HG03280 (cell line): ENCODE data around the gene KLHL26.
"Not testable (repeated sequence)": the region's sequence is repeated elsewhere in the genome, so short reads cannot be mapped to it uniquely, and the experiment has no call there.

ENCODE experiments used
- ATAC-seq: cut with Tn5 transposase; IDR thresholded peaks from one replicate; pipeline ENCODE4 v1.9.1; 2021; ENCODE audit warnings: mild to moderate bottlenecking, moderate library complexity; ENCODE audit not compliant: unreplicated experiment

KLHL26 gene

DNA sequence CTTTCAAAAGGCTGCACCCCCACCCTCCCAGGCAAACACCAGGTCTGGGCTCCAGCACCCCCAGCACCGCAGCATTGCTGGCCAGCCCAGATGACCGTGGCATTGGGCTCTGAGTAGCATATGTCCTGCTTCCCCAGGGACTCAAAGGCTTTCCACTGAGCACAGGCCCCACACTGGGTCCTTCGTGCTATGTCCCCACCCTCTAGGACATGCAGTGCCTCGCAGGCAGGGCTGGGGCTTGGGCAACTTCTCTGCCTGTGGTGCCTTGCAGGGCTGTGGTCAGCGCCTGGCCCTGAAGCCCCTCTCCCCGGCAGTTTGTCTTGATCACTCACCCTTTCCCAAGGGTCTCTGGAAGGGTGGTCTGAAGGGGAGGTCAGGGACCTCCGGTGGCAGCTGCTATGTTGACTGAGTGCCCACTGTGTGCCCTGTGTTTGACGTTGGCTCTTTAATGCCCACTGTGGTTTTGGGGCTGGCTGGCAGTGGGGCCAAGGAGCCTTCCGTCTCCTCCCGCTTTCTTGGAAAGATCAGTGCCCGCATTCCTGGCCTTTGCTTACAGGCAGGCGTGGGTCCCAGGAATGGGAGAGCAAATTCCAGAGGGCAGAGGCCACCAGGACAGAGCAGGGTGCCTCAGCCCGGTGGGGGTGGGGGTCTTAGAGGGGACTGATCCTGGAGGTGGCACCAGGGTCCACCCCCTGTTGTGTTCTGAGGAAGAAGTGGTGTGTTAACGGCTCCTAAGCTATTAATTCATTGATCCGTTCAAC lies 26.3 kb downstream of the KLHL26 start:
- ATAC-seq, result no peak

DNA sequence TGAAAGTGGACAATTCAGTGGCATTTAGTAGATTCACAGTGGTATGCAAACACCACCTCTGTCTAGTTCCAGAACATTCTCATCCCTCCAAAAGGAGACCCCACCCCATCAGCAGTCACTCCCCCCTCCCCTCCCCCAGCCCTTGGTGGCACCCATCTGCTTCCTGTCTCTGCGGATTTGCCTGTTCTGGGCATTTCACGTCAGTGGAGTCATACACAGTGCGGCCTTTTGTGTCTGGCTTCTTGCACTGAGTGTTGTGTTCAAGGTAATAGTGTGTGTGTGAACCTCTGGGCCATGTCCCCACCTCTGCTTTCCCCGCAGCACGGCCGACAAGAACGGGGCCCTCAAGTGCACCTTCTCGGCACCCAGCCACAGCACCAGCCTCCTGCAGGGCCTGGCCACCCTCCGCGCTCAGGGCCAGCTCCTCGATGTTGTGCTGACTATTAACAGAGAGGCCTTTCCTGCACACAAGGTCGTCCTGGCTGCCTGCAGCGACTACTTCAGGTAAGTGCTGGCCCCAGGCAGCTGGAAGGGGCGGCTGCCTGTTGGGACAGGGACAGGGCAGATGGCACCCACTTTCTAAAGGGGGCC lies 27.2 kb downstream of the KLHL26 start:
- ATAC-seq, result no peak

DNA sequence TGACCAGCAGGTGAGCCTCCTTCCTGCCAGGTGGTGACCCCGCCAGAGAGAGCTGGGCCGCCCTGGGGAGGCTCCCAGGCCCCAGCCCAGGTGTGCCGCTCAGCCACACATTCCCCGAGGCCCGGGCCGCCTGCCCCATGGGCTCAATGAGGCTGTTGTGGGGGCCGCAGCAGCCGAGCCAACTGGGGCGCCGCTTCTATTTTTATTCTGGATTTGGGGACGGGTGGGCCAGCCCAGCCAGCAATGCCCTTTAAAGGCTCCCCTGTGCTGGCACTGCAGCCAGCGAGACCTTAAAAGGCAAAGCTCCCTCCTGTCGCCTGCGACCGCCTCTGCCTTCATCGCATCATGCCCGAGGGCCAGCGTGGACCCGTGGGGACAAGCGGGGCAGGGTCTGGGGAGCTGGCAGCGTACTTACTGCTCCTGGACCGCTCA lies 29.0 kb downstream of the KLHL26 start:
- ATAC-seq, result no peak

DNA sequence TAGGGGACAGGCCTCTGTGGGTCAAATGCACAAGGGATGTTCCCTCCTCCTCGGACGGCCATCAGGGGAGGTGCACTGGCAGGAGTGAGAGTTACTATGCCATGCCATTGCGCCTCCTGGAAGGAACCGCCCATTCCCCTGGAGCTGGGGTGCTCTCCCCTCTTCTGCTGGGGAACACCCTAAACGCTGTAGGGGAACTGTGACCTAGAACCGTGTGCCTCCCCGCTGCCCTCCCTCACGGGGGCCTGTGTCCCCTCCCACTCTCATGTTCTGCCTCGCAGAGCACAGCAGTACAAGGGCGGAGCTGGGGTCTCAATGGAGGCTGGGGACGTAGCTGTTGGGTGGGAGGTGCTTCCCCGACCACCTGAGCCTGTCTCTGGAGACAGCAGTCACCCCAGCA lies 29.5 kb downstream of the KLHL26 start:
- no peak for ATAC-seq

DNA sequence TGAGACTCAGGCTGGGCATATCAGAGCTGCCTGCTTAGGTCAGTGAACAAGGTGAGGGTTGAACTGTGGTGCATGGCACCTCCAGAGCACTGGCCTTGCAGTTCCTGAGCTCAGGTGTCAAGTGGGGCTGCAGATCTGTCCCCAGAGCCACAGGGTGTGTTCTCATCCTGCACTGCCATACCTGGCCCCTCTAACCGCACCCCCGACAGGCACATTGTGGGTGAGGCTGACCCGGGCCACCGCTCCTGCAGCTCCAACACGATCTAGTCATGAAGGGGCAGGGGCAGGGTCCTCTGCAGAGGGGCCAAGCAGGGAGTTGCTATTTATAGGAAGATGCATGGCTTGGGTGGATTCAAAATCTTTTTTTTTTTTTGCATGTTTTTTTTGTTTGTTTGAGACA lies 30.0 kb downstream of the KLHL26 start:
- no peak for ATAC-seq

DNA sequence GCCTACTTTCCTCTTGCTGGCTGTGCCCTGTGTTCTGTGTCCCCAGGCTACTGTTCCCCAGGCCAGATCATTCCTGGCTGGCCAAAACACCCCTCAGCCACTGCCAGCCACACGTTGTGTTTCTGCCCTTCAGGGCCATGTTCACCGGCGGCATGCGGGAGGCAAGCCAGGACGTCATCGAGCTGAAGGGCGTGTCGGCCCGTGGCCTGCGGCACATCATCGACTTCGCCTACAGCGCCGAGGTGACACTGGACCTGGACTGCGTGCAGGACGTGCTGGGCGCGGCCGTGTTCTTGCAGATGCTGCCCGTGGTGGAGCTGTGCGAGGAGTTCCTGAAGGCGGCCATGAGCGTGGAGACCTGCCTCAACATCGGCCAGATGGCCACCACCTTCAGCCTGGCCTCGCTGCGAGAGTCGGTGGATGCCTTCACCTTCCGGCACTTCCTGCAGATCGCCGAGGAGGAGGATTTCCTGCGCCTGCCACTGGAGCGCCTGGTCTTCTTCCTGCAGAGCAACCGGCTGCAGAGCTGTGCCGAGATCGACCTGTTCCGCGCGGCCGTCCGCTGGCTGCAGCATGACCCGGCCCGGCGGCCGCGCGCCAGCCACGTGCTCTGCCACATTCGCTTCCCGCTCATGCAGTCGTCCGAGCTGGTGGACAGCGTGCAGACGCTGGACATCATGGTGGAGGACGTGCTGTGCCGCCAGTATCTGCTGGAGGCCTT lies 30.9 kb downstream of the KLHL26 start:
- no peak for ATAC-seq

DNA sequence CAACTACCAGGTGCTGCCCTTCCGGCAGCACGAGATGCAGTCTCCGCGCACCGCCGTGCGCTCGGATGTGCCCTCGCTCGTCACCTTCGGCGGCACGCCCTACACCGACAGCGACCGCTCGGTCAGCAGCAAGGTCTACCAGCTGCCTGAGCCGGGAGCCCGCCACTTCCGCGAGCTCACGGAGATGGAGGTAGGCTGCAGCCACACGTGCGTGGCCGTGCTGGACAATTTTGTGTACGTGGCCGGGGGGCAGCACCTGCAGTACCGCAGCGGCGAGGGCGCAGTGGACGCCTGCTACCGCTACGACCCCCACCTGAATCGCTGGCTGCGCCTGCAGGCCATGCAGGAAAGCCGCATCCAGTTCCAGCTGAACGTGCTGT lies 31.4 kb downstream of the KLHL26 start:
- ATAC-seq, result no peak

DNA sequence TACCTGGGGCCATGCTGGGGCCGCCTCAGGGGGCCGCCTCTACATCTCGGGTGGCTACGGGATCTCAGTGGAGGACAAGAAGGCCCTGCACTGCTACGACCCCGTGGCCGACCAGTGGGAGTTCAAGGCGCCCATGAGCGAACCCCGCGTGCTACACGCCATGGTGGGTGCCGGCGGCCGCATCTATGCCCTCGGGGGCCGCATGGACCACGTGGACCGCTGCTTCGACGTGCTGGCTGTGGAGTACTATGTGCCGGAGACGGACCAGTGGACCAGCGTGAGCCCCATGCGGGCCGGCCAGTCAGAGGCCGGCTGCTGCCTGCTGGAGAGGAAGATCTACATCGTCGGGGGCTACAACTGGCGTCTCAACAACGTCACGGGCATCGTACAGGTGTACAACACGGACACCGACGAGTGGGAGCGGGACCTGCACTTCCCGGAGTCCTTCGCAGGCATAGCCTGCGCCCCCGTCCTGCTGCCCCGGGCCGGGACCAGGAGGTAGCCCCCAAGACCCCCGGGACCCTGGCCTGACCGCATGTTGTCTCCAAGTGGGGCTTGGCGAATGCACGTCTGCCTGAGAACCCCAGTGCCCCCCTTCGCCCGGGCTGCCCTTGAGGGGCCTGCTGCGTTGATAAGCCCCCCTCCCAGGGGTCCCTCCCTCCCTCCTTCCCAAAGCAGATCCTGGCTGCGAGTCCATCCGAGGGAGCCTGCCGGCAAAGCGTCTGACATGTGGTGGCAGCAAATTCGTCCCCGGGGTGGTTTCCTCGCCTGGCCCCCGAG lies 32.1 kb downstream of the KLHL26 start:
- no peak for ATAC-seq

DNA sequence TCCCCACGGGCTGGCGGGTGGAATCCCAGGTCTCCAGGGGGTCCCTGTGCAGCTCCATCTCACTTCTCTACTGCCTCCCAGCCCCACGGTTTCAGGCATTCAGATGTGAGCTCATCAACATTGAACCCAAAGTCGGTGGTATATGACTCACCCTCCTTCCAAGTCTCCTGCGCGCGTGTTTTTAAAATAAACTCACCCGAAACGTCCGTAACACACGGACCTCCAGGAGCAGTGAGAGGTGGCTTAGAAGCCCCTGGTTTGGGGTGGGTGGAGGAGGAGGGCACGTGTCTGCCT lies 32.6 kb downstream of the KLHL26 start:
- ATAC-seq, result no peak

DNA sequence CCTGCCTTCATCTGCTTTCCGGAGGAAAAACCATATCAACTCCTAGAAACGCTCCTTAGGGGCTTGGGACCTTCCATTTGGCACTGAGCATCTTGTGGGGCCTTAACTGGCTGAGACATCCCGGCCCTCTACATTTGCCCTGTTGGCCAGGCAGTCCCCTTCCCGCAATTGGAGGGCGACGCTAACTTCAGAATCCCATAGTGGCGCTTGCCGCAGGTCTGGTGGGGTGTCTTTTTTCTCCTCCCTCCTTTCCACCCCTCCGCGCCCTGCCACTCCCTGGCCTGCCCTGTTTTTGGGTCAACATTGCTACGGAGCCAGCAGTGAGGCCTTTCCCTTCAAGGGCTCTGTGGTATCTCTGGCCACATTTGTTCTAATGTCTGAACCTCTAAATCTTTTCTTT lies 33.1 kb downstream of the KLHL26 start:
- no peak for ATAC-seq

DNA sequence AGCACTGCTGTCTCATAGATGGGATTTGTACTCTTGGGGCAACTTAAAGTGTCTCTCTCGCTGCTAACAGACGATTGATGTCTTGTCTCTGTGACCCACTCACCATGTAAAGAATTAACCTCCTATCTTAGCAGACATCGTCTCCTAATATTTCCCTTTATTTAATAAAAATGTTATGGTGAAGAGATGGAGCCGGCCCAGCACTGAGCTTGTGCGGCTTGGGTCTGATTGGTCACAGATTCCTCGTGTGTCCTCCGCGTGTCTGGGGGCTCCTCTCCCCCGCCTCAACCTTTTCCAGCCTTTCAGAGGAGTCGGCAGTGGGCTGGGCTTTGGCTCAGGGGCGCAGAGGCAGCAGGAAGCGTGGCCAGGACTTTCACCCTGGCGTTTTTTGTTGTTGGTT lies 33.5 kb downstream of the KLHL26 start:
- no peak for ATAC-seq

DNA sequence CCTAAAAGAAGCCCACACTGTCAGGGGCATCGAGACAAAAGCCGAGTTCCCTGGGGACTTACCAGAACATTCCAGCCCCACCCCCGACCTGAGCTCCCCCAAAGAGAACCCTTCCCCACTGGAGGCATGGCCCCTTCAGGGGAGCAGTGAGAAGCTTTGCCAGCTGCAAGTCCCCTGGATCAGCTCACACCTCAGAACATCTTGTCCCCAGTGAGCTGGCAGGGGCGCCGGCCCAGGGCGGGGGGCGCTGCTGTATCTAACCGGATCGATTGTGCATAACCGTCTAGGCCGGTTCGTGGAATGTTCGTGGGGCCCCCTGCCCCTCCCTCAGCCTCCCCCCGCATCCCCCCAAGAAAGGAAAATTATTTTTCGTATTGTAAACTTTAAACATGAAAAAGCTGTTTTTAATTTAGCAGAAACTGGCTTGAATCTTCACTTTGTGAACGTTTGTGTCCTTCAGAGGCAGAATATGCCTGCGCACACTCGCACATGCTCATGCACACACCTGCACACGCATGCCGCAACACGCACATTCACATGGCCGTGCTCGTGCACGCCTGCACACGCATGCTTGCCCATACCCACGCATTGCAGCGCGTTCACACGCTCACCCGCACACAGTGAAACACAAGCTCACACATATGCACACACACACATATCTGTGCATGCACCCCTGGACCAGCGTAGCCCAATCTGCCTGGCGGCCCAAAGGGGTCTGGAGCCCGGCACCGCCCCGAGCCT lies 34.6 kb downstream of the KLHL26 start:
- ATAC-seq, result no peak

DNA sequence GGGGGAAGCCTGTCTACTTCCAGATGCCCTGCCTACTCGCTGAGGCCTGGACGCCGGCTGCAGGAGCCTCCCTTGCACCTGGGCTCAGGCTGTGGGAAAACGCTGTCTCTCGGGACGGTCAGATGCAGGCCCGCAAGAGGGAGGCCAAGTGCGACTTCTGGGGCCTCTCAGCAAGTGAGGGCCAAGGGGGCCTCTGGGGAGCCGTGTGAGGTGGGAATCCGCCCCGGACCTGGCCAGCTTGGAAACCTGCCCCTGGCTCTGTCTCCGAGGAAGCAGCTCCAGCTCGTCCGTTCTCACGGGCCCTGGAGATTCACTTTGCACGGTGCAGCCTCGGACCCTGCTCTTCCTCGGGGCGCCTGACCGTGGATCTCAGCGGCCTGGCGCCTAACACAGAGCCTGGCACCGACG lies 35.2 kb downstream of the KLHL26 start:
- no peak for ATAC-seq

DNA sequence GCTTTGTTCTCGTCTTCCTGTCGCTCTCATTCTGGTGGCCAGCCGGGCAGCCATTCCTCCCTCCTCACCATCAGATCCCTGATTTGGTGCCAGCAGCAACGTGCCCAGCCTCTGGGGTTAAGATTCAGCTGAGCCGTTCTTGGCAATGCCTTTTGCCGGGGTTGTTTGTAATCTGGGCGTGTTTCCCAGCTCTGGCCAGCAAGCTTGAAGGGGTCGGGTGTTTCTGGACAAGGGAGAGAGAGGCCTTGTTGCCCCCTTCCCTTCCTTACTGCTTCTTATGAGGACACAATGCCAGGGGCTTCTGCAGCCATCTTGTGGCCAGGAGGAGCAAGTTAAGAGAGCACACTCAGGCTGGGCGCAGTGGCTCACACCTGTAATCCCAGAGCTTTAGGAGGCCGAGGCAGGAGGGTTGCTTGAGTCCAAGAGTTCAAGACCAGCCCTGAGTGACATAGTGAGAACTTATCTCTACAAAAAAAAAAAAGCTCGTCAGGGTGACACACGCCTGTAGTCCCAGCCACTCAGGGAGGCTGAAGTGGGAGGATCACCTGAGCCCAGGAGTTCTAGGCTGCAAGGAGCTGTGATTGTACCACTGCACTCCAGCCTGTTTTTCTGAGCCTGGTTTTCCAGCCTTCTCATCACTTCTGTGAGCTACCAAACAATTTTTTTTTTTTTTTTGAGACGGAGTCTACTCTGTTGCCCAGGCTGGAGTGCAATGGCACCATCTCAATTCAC lies 35.9 kb downstream of the KLHL26 start:
- ATAC-seq, result no peak

DNA sequence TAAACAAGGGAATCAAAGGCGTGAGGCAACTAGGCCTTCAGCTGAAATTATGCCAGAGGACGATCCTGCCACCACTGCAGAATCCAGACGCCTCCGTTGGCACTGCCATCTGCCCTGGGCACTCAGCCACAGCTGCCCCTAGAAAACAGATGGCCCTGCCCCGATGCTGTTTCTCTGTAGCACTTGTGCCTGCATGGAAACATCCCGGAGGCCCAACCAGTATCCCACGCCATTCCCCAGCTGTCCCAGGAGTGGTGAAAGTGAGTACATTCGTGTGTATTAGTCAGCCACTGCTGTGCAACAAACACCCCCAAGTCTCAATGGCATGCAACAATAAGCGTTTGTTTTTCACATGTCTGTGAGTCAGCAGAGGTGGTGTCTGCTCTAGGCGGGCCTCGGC lies 37.8 kb downstream of the KLHL26 start:
- no peak for ATAC-seq

DNA sequence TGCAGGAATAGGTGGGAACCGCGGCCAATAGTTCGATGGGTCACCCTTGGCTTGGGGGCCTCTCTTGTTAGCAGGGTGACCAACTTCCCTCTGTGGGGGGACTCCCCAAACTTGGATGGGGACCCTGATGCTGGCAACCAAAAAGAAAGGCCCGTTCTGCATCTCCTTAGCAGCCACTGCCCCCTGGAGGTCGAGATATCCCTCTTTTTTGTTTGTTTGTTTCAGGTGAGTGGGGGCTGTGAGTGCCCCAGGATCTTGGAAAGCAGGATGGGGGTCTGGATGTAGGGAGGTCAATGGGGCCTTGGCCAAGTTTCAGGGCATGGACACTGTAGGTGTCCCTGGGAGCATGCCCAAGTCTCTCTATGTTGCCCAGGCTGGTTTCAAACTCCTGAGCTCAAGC lies 39.0 kb downstream of the KLHL26 start:
- ATAC-seq, result no peak

DNA sequence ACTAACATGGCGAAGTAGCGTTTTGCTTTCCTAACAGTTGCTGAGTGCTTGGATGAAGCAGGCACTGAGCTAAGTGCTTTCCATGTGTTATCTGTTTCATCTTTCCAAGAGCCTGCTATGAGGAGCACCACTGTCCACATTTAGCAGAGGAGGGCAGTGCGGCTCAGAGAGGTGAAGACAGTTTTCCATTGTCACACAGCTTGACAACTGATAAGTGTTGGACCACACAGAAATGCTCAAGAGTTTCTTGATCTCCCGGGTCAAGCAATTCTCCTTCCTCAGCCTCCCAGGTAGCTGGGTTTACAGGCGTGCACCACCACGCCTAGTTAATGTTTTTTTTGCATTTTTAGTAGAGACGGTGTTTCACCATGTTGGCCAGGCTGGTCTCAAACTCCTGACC lies 39.9 kb downstream of the KLHL26 start:
- ATAC-seq, result no peak

DNA sequence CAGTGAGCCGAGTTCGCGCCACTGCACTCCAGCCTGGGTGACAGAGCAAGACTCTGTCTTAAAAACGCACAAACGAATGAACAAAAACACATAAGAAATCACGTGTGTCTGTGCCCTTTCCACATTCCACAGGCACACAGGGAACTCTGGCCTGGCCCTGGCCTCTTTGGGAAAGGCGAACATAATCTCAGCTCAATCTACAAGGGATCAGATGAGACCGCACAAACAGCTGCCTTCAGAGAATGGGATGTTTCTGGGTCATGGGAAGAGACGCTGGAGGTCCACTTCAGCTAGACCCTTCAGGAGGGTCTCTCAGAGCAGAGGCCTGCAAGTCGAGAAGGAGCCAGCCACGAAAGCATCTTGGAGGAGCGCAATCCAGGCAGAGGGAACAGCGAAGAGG lies 40.3 kb downstream of the KLHL26 start:
- ATAC-seq, result no peak

DNA sequence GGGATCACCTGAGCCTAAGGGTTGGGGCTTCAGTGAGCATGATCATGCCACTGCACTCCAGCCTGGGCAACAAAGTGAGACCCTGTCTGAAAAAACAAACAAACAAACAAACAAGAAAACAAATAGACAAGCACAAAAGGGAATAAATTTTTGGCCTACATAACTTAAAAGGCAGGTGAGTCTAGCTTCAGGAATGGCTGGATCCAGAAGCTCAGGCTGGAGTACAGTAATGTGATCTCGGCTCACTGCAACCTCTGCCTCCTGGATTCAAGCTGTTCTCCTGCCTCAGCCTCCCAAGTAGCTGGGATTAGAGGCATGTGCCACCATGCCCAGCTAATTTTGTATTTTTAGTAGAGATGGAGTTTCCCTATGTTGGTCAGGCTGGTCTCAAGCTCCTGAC lies 43.3 kb downstream of the KLHL26 start:
- ATAC-seq, result not testable (repeated sequence)

DNA sequence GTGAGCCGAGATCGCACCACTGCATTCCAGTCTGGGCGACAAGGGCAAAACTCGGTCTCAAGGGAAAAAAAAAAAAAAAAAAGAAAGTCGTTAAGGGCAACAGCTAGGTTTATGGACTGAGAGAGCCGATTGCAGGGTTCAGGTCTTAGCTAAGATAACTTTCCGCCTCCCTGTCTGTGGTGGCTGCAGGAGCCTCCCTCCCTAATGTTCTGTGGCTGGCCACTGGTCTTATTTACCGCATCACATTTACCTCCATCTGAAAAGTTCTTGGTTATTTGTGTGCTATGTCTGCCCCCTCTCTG lies 45.9 kb downstream of the KLHL26 start:
- ATAC-seq, result no peak
